ENCODE measurements around the gene ABCC1. TPM values are rescaled to one million over a fixed set of nuclear protein-coding genes. Genes with fewer than 3 reads are reported as not detected.

ABCC1 gene
- total RNA-seq, 6 donors from 2014 or later, result 35.4 to 106 (median 44.8) TPM

GRCh38 chr16:15993128-15993527, 43.7 kb downstream of the ABCC1 start:
- Histone ChIP-seq H3K9me3 (no peaks in the 10 kb centered on the region), H3K4me3 (no peak overlapping the region), H3K27me3 (no peaks in the 10 kb centered on the region), H3K4me1 (peaks cover 19 to 47% (median 32%) of the 10 kb centered on the region in 4 donors), H3K36me3 (peaks cover 0 to 5% (median 0%) of the 10 kb centered on the region in 4 donors), H3K27ac (no peak overlapping the region)
- TF ChIP-seq POLR2A (IDR thresholded peaks at IDR 0.05) (no peak), POLR2AphosphoS5 (IDR thresholded peaks at IDR 0.05) (no peak), EP300 (IDR thresholded peaks at IDR 0.05) (no peak), CTCF (IDR thresholded peaks at IDR 0.05) (no peak)
- DNase-seq (no peak), ATAC-seq (ENCODE audit: low FRiP score in 2 of 2) (no peak)
- WGBS, 2 donors, result 83 to 92% methylated on average over 4 of the region's 4 CpGs

GRCh38 chr16:15993541-15993940, 44.1 kb downstream of the ABCC1 start:
- DNase-seq, result no peak
- Histone ChIP-seq H3K4me3 (no peak overlapping the region), H3K27ac (peak overlapping the region in 1 of 4 donors; percentile 5), H3K4me1 (peaks cover 19 to 47% (median 30%) of the 10 kb centered on the region in 4 donors), H3K27me3 (no peaks in the 10 kb centered on the region), H3K9me3 (no peaks in the 10 kb centered on the region), H3K36me3 (peaks cover 0 to 5% (median 0%) of the 10 kb centered on the region in 4 donors)
- TF ChIP-seq POLR2AphosphoS5 (IDR thresholded peaks at IDR 0.05) (no peak), EP300 (IDR thresholded peaks at IDR 0.05) (no peak), CTCF (IDR thresholded peaks at IDR 0.05) (no peak), POLR2A (IDR thresholded peaks at IDR 0.05) (no peak)
- peak in 1 of 2 donors; percentile 4 for ATAC-seq (ENCODE audit: low FRiP score in 2 of 2)
- 96 to 98% methylated on average over 7 to 8 of the region's 8 CpGs for WGBS, 2 donors

GRCh38 chr16:15993946-15994665, 44.7 kb downstream of the ABCC1 start:
- H3K4me3 ChIP-seq, result no peak overlapping the region
- H3K36me3 ChIP-seq, result peaks cover 0 to 5% (median 0%) of the 10 kb centered on the region in 4 donors
- peaks cover 23 to 47% (median 33%) of the 10 kb centered on the region in 4 donors for H3K4me1 ChIP-seq
- peak overlapping the region in 1 of 4 donors; percentile 5 for H3K27ac ChIP-seq
- 82% methylated on average over 9 of the region's 9 CpGs for WGBS, 2 donors
- ATAC-seq (ENCODE audit: low FRiP score in 2 of 2), result peak in 1 of 2 donors; percentile 37
- no peaks in the 10 kb centered on the region for H3K9me3 ChIP-seq
- H3K27me3 ChIP-seq, result no peaks in the 10 kb centered on the region
- DNase-seq, result no peak
- TF ChIP-seq POLR2A (IDR thresholded peaks at IDR 0.05), result no peak
- no peak for TF ChIP-seq EP300 (IDR thresholded peaks at IDR 0.05)
- no peak for TF ChIP-seq CTCF (IDR thresholded peaks at IDR 0.05)
- TF ChIP-seq POLR2AphosphoS5 (IDR thresholded peaks at IDR 0.05), result no peak

GRCh38 chr16:15996432-15997109, 47.2 kb downstream of the ABCC1 start:
- Histone ChIP-seq H3K27ac (peak overlapping the region; percentile 31 to 76 (median 59)), H3K4me3 (no peak overlapping the region), H3K27me3 (no peaks in the 10 kb centered on the region), H3K36me3 (peaks cover 0 to 5% (median 0%) of the 10 kb centered on the region in 4 donors), H3K4me1 (peaks cover 27 to 46% (median 36%) of the 10 kb centered on the region in 4 donors), H3K9me3 (no peaks in the 10 kb centered on the region)
- ATAC-seq (ENCODE audit: low FRiP score in 2 of 2) (peak; percentile 49 to 62), DNase-seq (no peak)
- TF ChIP-seq POLR2AphosphoS5 (IDR thresholded peaks at IDR 0.05), result peak; percentile 46 to 79
- TF ChIP-seq POLR2A (IDR thresholded peaks at IDR 0.05), result no peak
- TF ChIP-seq EP300 (IDR thresholded peaks at IDR 0.05), result peak in 1 of 4 donors; percentile 10
- TF ChIP-seq CTCF (IDR thresholded peaks at IDR 0.05), result no peak
- WGBS, 2 donors, result 66 to 69% methylated on average over 5 to 8 of the region's 8 CpGs
